ENCODE measurements around the gene ATIC.

The ATIC gene

GRCh38 chr2:215314896-215315295, 3.0 kb downstream of the ATIC start:
- no peak for DNase-seq (ENCODE audit: low read depth in 2 of 2, low spot score in 1 of 2)

GRCh38 chr2:215315301-215315700, 3.4 kb downstream of the ATIC start:
- no peak for DNase-seq (ENCODE audit: low read depth in 2 of 2, low spot score in 1 of 2)

- DNase-seq (ENCODE audit: low read depth in 2 of 2, low spot score in 1 of 2), result no peak
Measured at GRCh38 chr2:215316336-215316735, 4.5 kb downstream of the ATIC start.

- DNase-seq (ENCODE audit: low read depth in 2 of 2, low spot score in 1 of 2), result no peak
Measured at GRCh38 chr2:215319500-215319899, 7.6 kb downstream of the ATIC start.

- no peak for DNase-seq (ENCODE audit: low read depth in 2 of 2, low spot score in 1 of 2)
Measured at GRCh38 chr2:215320102-215320501, 8.2 kb downstream of the ATIC start.

- no peak for DNase-seq (ENCODE audit: low read depth in 2 of 2, low spot score in 1 of 2)
Measured at GRCh38 chr2:215320679-215321078, 8.8 kb downstream of the ATIC start.

GRCh38 chr2:215324811-215325210, 13.0 kb downstream of the ATIC start:
- DNase-seq (ENCODE audit: low read depth in 2 of 2, low spot score in 1 of 2), result no peak

- DNase-seq (ENCODE audit: low read depth in 2 of 2, low spot score in 1 of 2), result no peak
Measured at GRCh38 chr2:215328066-215328465, 16.2 kb downstream of the ATIC start.

- no peak for DNase-seq (ENCODE audit: low read depth in 2 of 2, low spot score in 1 of 2)
Measured at GRCh38 chr2:215332872-215333595, 21.2 kb downstream of the ATIC start.

GRCh38 chr2:215338883-215339679, 27.2 kb downstream of the ATIC start:
- DNase-seq (ENCODE audit: low read depth in 2 of 2, low spot score in 1 of 2), result no peak

GRCh38 chr2:215347878-215348277, 36.0 kb downstream of the ATIC start:
- DNase-seq (ENCODE audit: low read depth in 2 of 2, low spot score in 1 of 2), result no peak

GRCh38 chr2:215352602-215353001, 40.7 kb downstream of the ATIC start:
- no peak for DNase-seq (ENCODE audit: low read depth in 2 of 2, low spot score in 1 of 2)

- no peak for DNase-seq (ENCODE audit: low read depth in 2 of 2, low spot score in 1 of 2)
Measured at GRCh38 chr2:215354771-215355695, 43.2 kb downstream of the ATIC start.

- no peak for DNase-seq (ENCODE audit: low read depth in 2 of 2, low spot score in 1 of 2)
Measured at GRCh38 chr2:215355801-215356200, 43.9 kb downstream of the ATIC start.

GRCh38 chr2:215356334-215356947, 44.6 kb downstream of the ATIC start:
- DNase-seq (ENCODE audit: low read depth in 2 of 2, low spot score in 1 of 2), result no peak

GRCh38 chr2:215356948-215357461, 45.1 kb downstream of the ATIC start:
- DNase-seq (ENCODE audit: low read depth in 2 of 2, low spot score in 1 of 2), result no peak

GRCh38 chr2:215357660-215358059, 45.8 kb downstream of the ATIC start:
- no peak for DNase-seq (ENCODE audit: low read depth in 2 of 2, low spot score in 1 of 2)

GRCh38 chr2:215358312-215358845, 46.5 kb downstream of the ATIC start:
- DNase-seq (ENCODE audit: low read depth in 2 of 2, low spot score in 1 of 2), result no peak

- DNase-seq (ENCODE audit: low read depth in 2 of 2, low spot score in 1 of 2), result no peak
Measured at GRCh38 chr2:215358891-215359575, 47.2 kb downstream of the ATIC start.

- no peak for DNase-seq (ENCODE audit: low read depth in 2 of 2, low spot score in 1 of 2)
Measured at GRCh38 chr2:215359576-215359922, 47.7 kb downstream of the ATIC start.
